GM12878 (cell line): ENCODE data around the gene KCNQ1.

Experiments used
- CBX5 ChIP-seq: sonication (generic); IDR thresholded peaks from 2 replicates; pipeline ENCODE4 v1.6.1; 2016; ENCODE audit warnings: low read depth, moderate library complexity, mild to moderate bottlenecking, inconsistent platforms
- CREM ChIP-seq: IDR thresholded peaks from 2 replicates; pipeline ENCODE4 v1.6.1; 2014; ENCODE audit warnings: antibody characterized with exemption, low read depth
- KAT2A ChIP-seq: conservative IDR thresholded peaks from 2 replicates; pipeline ENCODE4 v1.6.1; 2011; ENCODE audit warnings: low read depth, low read length; ENCODE audit not compliant: control insufficient read depth
- MYC ChIP-seq: IDR thresholded peaks from 2 replicates; pipeline ENCODE4 v1.6.1; 2011; ENCODE audit warnings: mild to moderate bottlenecking, low read length, moderate library complexity, inconsistent platforms; ENCODE audit not compliant: insufficient read depth, insufficient replicate concordance, insufficient read length, severe bottlenecking
- POLR2A ChIP-seq: IDR thresholded peaks from 2 replicates; pipeline ENCODE4 v1.6.1; 2011; ENCODE audit warnings: low read depth, mild to moderate bottlenecking, low read length
- POLR2AphosphoS5 ChIP-seq: IDR thresholded peaks from 2 replicates; pipeline ENCODE4 v1.6.1; 2011; ENCODE audit warnings: mild to moderate bottlenecking, low read length, inconsistent platforms
- RFX5 ChIP-seq: IDR thresholded peaks from 2 replicates; pipeline ENCODE4 v1.6.1; 2011; ENCODE audit warnings: low read depth, low read length, improper control_type of control experiment

DNA sequence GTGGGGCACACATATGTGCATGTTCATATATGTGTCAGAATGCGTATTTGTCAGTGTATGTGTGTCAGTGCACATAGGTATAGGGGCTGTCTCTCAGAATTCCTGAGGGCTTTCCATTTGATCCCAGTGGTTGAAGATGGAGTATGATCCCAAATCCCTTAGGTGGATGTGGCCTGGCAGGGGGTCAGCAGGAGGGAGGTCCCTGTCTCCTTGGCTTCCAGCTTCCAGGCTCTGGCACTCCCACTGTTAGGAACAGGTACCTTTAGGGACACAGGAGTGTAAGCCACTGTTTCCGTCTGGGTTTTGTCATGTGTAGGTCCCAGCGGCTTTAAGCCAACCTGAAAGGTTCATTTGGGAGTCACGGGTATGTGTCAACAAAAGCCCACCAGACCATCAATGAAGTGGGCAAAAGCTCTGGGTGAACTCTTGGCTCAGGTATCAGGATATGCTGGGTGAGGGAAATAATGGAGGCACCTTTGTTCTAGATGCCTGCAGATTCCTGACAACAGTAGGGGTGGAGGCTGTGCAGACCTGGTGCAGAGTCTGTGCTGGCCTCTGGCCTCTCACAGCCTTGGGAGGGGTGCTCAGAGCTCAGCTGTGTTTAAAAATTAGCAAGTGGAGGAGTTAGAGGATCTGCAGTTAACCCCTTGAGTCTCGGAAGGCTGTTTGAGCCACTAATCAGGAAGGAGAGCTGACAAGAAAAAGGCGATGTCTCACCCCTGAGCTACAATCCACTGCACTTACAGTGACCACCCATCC is 246.0 kb downstream of the KCNQ1 start:
- TF ChIP-seq POLR2A: no peak
- no peak for TF ChIP-seq KAT2A
- TF ChIP-seq CBX5: no peak
- TF ChIP-seq RFX5: no peak
- TF ChIP-seq MYC: no peak
- TF ChIP-seq CREM: no peak
- TF ChIP-seq POLR2AphosphoS5: no peak
